GM19351 (cell line): ENCODE measurements around the gene PPFIA3.

Source experiments
- ATAC-seq: cut with Tn5 transposase; IDR thresholded peaks from one replicate; pipeline ENCODE4 v1.9.1; 2021; ENCODE audit warnings: mild to moderate bottlenecking, moderate library complexity; ENCODE audit not compliant: unreplicated experiment

The PPFIA3 gene

GRCh38 chr19:49148784-49149651 lies 29.7 kb downstream of the PPFIA3 start:
- no peak for ATAC-seq

GRCh38 chr19:49149652-49150105 lies 30.3 kb downstream of the PPFIA3 start:
- ATAC-seq = no peak

- ATAC-seq = no peak
Measured at GRCh38 chr19:49150106-49150943, 31.0 kb downstream of the PPFIA3 start.

- no peak for ATAC-seq
Measured at GRCh38 chr19:49150944-49151243, 31.6 kb downstream of the PPFIA3 start.

GRCh38 chr19:49151267-49152118 lies 32.1 kb downstream of the PPFIA3 start:
- ATAC-seq = no peak

GRCh38 chr19:49152119-49152550 lies 32.8 kb downstream of the PPFIA3 start:
- ATAC-seq = no peak

- no peak for ATAC-seq
Measured at GRCh38 chr19:49153167-49153809, 33.9 kb downstream of the PPFIA3 start.

- ATAC-seq = no peak
Measured at GRCh38 chr19:49154279-49154678, 34.9 kb downstream of the PPFIA3 start.

GRCh38 chr19:49155005-49155819 lies 35.9 kb downstream of the PPFIA3 start, which contains the start of gene HRC:
Gene HRC (minus strand): TSS chr19:49155396. CDS start chr19:49155237, 159 bp downstream.
- ATAC-seq = no peak

- ATAC-seq = no peak
Measured at GRCh38 chr19:49155820-49156346, 36.5 kb downstream of the PPFIA3 start.

GRCh38 chr19:49157445-49158224 lies 38.3 kb downstream of the PPFIA3 start, which contains the start of gene TRPM4:
Gene TRPM4 (plus strand): TSS chr19:49157792. CDS start chr19:49157867, 75 bp downstream.
- ATAC-seq = no peak

GRCh38 chr19:49160450-49161189 lies 41.3 kb downstream of the PPFIA3 start:
- ATAC-seq = no peak

GRCh38 chr19:49161987-49162386 lies 42.6 kb downstream of the PPFIA3 start:
- no peak for ATAC-seq

GRCh38 chr19:49165111-49165750 lies 45.9 kb downstream of the PPFIA3 start:
- no peak for ATAC-seq

GRCh38 chr19:49165865-49166301 lies 46.5 kb downstream of the PPFIA3 start:
- no peak for ATAC-seq

GRCh38 chr19:49167857-49168409 lies 48.6 kb downstream of the PPFIA3 start:
- no peak for ATAC-seq

- ATAC-seq = no peak
Measured at GRCh38 chr19:49168421-49168820, 49.1 kb downstream of the PPFIA3 start.
